Activated CD8-positive, alpha-beta memory T cell treated with anti-CD3 and anti-CD28 coated beads for 4 hours (primary cell): ENCODE results near the gene AFF1.
"Not testable (repeated sequence)": the region's sequence is repeated elsewhere in the genome, so short reads cannot be mapped to it uniquely, and the experiment has no call there.

Experiments used
- DNase-seq, 2 donors: peaks; one replicate each; pipeline ENCODE4 v3.0.0-alpha.2; 2020; ENCODE audit warnings: low read depth in 2 of 2

Gene AFF1

DNA sequence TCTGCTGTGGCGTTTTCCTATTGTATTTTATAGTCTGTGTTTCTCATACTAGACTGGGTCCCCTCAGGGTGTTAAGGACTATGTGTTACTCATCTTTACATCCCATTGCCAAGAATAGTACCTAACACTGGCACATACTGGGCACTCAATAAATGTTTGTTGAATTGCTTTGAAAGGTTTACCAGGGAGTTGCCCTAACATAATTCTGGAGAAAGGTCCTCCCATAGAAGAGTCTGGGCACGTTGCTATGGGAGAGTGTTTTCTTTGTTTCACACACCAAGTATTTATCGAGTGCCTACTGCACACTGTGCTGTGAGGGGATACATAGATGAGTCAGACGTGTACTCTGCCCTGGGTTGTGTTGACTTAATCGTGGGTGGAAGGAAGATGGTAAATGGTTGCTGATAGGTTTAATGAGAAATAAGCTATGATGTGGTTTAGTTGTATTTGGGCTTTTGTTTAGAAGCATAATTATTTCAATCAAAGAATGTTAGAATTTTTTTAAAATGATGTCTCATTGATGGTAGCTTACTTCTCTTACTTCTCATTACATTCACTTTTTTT is 42.9 kb downstream of the AFF1 start:
- no peak for DNase-seq

DNA sequence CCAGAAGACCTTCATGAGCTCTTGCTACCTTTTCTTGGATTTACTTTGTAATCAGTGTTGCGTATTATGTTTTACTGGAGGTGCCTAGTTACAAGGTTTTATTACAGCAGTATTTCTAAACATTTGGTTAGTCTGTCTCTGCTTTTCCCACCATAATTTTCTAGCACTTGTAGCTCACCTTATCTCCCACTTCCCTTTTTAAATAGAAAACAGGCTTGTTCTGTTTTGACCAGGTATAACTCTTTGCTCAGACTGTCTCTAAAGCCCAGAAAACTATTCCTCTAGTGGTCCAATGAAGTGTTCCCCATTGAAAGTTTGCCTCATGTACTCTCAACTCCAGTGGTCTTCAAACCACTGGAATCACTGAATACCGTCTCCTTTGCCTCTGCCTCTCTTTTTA is 43.9 kb downstream of the AFF1 start:
- no peak for DNase-seq

GRCh38 chr4:86980230-86980629 is 45.4 kb downstream of the AFF1 start:
- DNase-seq = no peak

DNA sequence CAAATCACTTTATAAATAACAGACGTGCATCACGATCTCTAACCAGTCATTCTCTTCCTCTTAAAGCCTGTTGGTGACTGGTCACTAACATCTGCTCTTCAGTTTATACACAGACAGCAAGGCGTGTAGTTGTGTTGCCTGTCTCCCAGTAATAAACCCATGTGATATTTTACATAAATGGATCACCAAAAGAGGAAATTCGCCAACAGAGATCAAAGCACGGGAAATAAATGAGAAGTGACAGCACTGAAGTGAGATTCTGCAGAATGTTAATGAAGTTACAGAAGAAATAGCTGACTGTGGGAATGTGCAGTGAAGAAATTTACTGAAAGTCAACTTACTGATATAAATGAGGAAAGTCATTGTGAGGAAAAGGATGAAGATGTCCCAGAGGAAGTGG is 47.0 kb downstream of the AFF1 start:
- DNase-seq = no peak

- not testable (repeated sequence) for DNase-seq
These were observed 51.0 kb downstream of the AFF1 start for GRCh38 chr4:86985852-86986251.

GRCh38 chr4:86989658-86990057 is 54.8 kb downstream of the AFF1 start:
- not testable (repeated sequence) for DNase-seq

- DNase-seq = no peak
These were observed 55.7 kb downstream of the AFF1 start for GRCh38 chr4:86990510-86990909.

DNA sequence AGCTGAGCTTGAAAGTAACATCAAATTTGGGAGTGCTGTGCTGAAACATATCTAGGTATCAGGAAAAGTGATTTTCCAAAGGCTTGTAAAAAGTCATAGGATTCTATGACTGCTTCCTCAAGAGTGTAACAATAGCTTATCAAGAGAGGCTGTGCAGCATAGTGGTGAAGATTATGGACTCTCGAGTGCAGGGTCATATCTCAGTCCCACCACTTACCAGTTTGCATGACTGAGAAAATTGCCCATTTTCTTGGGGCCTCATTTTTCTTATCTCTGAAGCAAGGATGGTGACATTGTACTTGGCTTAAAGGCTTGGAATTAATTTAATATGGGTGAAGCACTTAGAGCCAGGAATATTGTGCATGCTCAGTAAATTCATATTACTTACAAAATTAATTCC is 57.2 kb downstream of the AFF1 start:
- no peak for DNase-seq

GRCh38 chr4:86993909-86994681 is 59.3 kb downstream of the AFF1 start:
- DNase-seq = no peak

DNA sequence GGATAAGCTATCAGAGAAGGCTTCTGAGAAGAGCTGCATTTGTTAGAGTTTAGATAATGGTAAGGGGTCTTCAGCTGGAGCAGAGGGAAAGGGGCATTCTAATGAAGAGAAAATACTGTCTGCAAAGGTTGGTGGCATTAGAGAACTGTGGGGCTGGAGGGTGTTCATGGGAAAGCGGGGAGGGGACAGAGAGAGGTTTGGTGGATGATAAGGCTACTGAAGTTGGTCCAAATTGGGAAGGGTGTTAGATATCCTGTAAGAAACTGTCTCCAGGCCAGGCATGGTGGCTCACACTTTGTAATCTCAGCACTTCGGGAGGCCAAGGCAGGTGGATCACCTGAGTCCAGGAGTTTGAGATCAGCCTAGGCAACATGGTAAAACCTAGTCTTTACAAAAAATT is 59.9 kb downstream of the AFF1 start:
- DNase-seq = no peak

GRCh38 chr4:86996510-86996909 is 61.7 kb downstream of the AFF1 start:
- DNase-seq = not testable (repeated sequence)

GRCh38 chr4:86999136-86999643 is 64.4 kb downstream of the AFF1 start:
- DNase-seq = no peak

DNA sequence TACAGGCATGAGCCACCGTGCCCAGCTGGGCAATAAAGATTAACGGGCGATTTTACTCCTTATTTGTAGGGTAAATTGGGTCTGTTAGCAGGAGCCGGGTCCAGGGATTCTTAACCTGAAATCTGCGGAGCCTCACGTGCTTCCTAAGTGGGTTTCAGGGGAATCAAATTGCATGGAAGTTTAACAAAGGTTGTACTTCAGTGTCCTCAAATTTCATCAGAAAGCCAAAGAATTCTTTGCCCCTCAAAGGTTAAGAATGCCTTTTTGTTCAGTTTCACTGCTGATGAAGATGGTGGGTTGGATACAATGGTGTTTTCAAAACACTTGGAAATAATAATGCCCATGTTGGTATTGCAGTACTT is 67.9 kb downstream of the AFF1 start:
- no peak for DNase-seq

DNA sequence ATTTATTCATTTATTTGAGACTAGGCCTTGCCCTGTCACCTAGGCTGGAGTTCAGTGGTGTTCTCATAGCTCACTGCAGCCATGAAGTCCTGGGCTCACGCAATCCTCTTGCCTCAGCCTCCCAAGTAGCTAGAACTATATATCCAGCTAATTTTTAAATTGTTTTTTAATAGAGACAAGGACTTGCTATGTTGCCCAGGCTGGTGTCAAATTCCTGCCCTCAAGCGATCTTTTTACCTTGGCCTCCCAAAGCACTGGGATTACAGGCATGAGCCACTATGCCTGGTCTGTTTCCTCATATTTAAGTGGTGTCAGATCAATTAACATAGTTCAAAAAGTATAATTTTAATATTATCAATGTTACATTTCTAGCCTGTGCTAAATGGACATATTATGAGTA is 68.5 kb downstream of the AFF1 start:
- DNase-seq = no peak

DNA sequence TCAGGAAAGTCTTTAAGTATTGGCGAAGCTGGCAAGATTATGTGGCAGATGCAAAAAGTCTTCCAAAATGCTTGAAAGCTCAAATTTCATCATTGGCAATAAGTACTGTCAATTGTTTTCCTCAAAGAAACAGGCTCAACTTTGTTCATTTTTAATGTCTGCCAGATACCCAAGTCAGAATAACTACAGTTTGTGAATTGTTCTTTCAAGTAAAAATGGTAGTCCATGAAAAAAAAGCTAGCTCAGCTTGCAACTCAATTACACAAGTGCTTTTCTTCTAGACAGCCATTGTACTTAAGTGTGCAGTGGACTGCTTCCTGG is 70.5 kb downstream of the AFF1 start:
- no peak for DNase-seq

- DNase-seq = peak in 1 of 2 donors; percentile 8
These were observed 71.0 kb downstream of the AFF1 start for GRCh38 chr4:87005690-87006425.

- no peak for DNase-seq
These were observed 71.5 kb downstream of the AFF1 start for GRCh38 chr4:87006426-87006675.

DNA sequence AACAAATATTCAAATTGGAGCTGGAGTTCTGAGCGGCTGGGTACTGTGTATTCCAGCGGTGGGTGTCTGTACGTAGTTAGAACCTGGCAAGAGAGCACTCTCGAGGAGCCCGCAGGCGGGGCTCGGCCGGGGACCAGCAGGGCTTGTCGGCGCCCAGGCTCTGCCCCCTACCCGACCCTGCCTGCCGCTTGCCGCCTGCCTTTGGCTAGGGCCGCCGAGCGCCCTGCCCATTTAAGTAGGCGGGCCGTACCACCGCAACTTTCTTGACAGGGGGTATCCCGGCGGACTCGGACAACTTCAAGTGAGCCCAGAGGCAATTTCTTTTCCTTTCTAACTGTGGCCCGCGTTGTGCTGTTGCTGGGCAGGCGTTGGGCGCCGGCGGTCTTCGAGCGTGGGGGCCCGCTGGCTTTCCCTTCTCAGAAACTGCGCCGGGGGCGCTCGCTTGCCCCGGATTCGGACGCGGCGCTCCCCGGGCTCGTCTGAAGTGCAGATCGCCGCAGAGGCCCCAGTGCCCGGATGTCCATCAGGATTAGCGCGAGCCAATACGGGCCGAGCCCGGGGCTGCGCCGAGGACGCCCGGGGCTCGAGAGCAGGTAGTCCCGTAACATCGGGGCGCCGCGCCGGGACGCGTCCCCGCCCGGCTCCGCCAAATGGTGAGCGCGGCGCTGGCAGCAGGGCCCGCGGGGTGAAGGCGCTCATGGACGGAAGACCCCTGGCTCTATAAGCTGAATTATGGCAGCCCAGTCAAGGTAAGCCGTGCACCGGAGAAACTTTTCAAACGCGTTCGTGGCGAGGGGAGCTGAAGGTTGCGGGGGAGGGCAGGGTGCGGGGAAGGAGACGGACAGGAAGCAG is 72.1 kb downstream of the AFF1 start:
- DNase-seq = peak; percentile 78

DNA sequence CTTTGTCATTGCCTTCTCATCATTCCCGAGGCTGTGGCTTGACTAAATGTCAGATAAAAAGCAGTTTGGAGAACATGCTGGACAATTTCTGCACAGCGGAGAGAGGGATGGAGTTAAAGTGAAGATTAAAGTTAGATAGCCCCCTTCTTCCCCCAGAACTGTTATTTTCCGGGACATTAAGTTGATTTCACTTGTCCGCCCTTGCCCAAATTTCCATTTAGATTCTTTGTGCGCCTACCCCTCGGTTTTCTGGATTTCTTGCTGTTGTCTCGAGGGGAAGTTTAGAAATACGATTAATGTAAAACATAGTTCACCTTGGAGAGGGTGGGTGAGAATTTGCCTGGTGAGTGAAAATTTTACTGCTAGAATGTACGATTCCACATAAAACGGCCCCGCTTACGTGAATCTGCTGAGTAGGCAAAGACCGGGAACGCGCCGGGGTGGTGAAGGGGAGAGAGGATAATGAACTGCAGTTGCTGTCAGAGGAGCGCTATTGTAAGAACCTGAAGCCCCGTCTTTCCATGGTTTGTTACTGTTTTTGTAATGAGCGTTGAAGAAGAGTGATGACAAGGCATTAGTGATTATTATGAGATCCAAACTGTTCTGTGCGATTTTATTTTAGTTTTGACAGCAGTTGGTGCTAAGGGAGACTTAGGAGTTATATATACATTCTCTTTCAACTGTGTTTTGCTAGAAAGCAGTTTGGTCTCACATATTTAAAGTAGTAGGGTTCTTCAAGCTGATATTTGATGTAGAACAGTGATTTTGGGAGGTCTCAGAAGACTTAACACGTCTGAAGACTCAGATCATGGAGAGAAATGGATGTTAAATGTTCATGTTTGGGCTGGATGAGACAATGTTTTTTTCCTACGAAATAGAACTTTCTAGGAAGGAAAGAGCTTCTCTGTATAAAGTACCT is 73.0 kb downstream of the AFF1 start:
- peak in 1 of 2 donors; percentile 13 for DNase-seq

DNA sequence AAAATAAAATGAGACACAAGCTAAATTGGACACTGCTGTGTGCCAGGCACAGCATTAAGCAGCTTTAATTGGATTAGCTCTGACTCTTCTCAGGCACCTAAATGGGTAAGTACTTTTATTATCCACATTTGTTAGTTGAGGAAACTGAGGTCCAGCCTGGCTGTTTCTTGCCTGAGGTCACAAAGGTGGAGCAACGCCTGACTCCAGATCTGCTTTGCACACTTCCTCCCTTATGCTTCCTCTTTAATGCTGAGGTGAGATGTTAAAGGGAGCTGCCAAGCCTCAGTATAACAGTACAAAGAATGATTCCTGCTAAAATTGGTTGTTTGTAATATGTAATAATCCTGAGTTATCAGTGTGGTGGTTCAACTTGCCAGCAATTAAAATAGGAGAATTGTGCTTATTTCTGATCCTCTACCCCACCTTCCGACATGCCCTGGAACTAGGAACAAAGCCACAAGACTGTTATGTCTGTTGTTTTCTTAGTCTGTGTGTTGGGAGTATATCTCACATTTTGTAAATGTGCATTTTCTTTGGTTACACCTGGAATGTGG is 74.4 kb downstream of the AFF1 start:
- DNase-seq = no peak

- DNase-seq = no peak
These were observed 75.4 kb downstream of the AFF1 start for GRCh38 chr4:87010192-87010591.
